Mucosa of rectum (tissue), 2 donors: Measurements from ENCODE around the gene SIRT1.
"Not testable (repeated sequence)": the region's sequence is repeated elsewhere in the genome, so short reads cannot be mapped to it uniquely, and the experiment has no call there.

Source experiments
- H3K27ac ChIP-seq, 2 donors: one replicate each; pipeline ENCODE4 v1.7.0; 2013; ENCODE audit warnings: inconsistent platforms in 2 of 2, low read depth in 2 of 2, low read length in 2 of 2
- H3K27me3 ChIP-seq, 2 donors: one replicate each; pipeline ENCODE4 v1.7.0; 2013; ENCODE audit warnings: low read length in 2 of 2; ENCODE audit not compliant: control insufficient read depth in 2 of 2, insufficient read depth in 2 of 2
- H3K36me3 ChIP-seq, 2 donors: one replicate each; pipeline ENCODE4 v1.7.0; 2013; ENCODE audit warnings: low read length in 2 of 2; ENCODE audit not compliant: control insufficient read depth in 2 of 2, insufficient read depth in 2 of 2
- H3K4me1 ChIP-seq, 2 donors: one replicate each; pipeline ENCODE4 v1.7.0; 2013; ENCODE audit warnings: low read length in 2 of 2, mild to moderate bottlenecking in 1 of 2; ENCODE audit not compliant: control insufficient read depth in 2 of 2, insufficient read depth in 2 of 2
- H3K4me3 ChIP-seq, 2 donors: one replicate each; pipeline ENCODE4 v1.7.0; 2013; ENCODE audit warnings: low read length in 2 of 2
- H3K9ac ChIP-seq, 2 donors: one replicate each; pipeline ENCODE4 v1.7.0; 2013; ENCODE audit warnings: low read length in 2 of 2, low read depth in 1 of 2, mild to moderate bottlenecking in 1 of 2
- H3K9me3 ChIP-seq, 2 donors: one replicate each; pipeline ENCODE4 v1.7.0; 2013; ENCODE audit warnings: low read length in 2 of 2; ENCODE audit not compliant: control insufficient read depth in 2 of 2
- donor health status: healthy.
- donor health status: Normal muscosa, but diverticular disease.

The SIRT1 gene

DNA sequence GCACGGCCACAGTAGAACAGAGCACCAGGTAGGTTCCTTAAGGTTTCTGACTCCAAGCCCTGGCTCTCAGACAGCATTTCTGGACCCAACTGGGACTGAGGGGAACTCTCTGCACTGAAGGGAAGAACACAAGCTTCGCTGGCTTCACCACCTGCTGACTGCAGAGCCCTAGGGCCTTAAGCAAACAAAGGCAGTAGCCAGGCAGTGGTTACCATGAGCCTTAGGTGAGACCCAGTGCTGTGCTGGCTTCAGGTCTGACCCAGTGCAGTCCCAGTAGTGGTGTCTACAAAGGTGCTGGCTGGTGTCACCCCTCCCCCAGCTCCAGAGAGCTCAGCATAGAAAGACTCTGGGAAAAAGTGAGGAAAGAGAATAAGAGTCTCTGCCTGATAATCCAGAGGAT lies 59.5 kb downstream of the SIRT1 start:
- Histone ChIP-seq H3K36me3 (peaks cover 21 to 30% of the 10 kb centered on the region in 2 donors), H3K9me3 (no peaks in the 10 kb centered on the region), H3K9ac (no peak overlapping the region), H3K27ac (no peak overlapping the region), H3K27me3 (no peaks in the 10 kb centered on the region), H3K4me1 (no peaks in the 10 kb centered on the region), H3K4me3 (no peak overlapping the region)

DNA sequence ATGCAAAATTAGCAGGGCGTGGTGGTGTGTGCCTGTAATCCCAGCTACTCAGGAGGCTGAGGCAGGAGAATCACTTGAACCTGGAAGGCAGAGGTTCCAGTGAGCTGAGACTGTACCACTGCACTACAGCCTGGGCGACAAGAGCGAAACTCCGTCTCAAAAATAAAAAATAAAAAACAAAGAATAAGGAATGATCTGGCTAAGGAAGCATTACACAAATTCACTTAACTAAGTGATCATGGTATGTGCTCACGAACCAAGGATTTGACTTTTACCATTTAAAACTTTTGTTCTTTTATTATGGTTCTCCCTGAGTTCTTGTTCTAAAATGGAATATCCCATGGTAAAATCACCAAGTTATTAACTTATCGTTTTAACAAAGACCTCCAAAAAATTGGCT lies 71.2 kb downstream of the SIRT1 start:
- no peaks in the 10 kb centered on the region for H3K9me3 ChIP-seq
- no peak overlapping the region for H3K9ac ChIP-seq
- no peak overlapping the region for H3K4me3 ChIP-seq
- H3K27me3 ChIP-seq, result no peaks in the 10 kb centered on the region
- H3K4me1 ChIP-seq, result no peaks in the 10 kb centered on the region
- peaks cover 11 to 27% of the 10 kb centered on the region in 2 donors for H3K36me3 ChIP-seq
- no peak overlapping the region for H3K27ac ChIP-seq

GRCh38 chr10:67959839-67960476 lies 75.5 kb downstream of the SIRT1 start:
- Histone ChIP-seq H3K36me3 (peaks cover 8 to 19% of the 10 kb centered on the region in 2 donors), H3K9ac (no peak overlapping the region)

GRCh38 chr10:67965456-67965855 lies 81.0 kb downstream of the SIRT1 start:
- no peak overlapping the region for H3K9ac ChIP-seq
- no peak overlapping the region for H3K4me3 ChIP-seq
- no peaks in the 10 kb centered on the region for H3K9me3 ChIP-seq
- no peaks in the 10 kb centered on the region for H3K4me1 ChIP-seq
- no peaks in the 10 kb centered on the region for H3K27me3 ChIP-seq
- H3K36me3 ChIP-seq, result peaks cover 19 to 30% of the 10 kb centered on the region in 2 donors
- H3K27ac ChIP-seq, result no peak overlapping the region

More at GRCh38 chr10:67959839-67960476, 75.5 kb downstream of the SIRT1 start:
- H3K27ac ChIP-seq, result no peak overlapping the region
- H3K4me3 ChIP-seq, result no peak overlapping the region
- H3K4me1 ChIP-seq, result no peaks in the 10 kb centered on the region
- H3K9me3 ChIP-seq, result no peaks in the 10 kb centered on the region
- no peaks in the 10 kb centered on the region for H3K27me3 ChIP-seq

DNA sequence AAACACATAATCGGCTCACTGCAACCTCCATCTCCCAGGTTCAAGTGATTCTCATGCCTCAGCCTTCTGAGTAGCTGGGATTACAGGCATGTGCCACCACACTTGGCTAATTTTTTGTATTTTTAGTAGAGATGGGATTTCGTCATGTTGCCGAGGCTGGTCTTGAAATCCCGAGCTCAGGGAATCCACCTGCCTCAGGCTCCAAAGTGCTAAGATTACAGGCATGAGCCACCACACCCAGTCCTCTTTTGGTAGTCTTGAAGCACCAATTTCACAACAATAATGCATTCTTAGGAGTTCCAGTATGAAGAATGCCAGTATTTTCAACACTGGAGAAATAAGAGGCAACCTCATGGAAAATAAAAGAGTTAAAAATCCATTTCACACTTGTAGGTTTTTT lies 81.6 kb downstream of the SIRT1 start:
- not testable (repeated sequence) for H3K9ac ChIP-seq, H3K27me3 ChIP-seq, H3K4me3 ChIP-seq, H3K27ac ChIP-seq, H3K4me1 ChIP-seq, H3K9me3 ChIP-seq
- peaks cover 17 to 25% of the 10 kb centered on the region in 2 donors for H3K36me3 ChIP-seq
